Left lobe of liver (tissue), 2 donors: ENCODE measurements around the gene GPAT2. TPM values are rescaled to one million over a fixed set of nuclear protein-coding genes. Genes with fewer than 3 reads are reported as not detected.
"Not testable (repeated sequence)": the region's sequence is repeated elsewhere in the genome, so short reads cannot be mapped to it uniquely, and the experiment has no call there.

Experiments
- ATAC-seq: fragments of 200-7000 bp; cut with Tn5 transposase; one replicate; pipeline ENCODE4 v1.9.1; 2020; ENCODE audit warnings: mild to moderate bottlenecking, moderate library complexity
- DNase-seq: peaks from one replicate; pipeline ENCODE4 v3.0.0-alpha.2; 2020; ENCODE audit warnings: low spot score
- total RNA-seq: library from RNA; stranded (reverse); gene quantifications from one replicate; pipeline ENCODE4 v1.2.1, GENCODE V29; 2021
- donor health status: DM: no; HTN: no; CAD: no; lungs with moderate emphysema.
- donor health status: DM: no; HTN: yes; CAD: no.

The GPAT2 gene
- total RNA-seq, 1 donor from 2014 or later, result 1.3 TPM

DNA sequence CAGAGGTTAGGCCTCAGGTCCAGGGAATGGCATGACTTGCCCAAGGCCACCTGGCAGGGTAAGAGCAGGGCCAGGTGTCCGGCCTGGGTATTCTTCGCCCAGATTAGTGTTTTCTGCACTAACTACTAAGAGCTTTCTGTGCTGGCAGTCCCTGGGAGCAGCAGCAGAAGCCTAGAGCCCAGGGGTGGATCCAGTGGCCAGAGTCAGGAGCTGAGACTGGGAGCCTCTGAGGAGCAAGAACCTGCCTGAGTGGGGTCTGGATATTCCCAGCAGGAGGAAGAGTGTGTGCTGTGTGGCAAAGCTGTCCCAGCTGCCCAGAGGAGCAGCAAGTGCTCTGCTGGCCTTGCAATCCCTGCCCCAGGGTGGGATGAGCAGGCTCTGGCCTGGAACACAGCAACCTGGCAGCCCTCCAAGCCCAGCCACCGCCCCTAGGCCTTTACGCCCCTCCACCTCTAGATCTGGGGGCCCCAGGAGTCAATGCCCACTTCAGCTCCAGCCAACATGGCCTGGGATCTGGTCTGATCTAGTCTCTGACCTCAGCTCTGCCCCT lies 30.7 kb upstream of the GPAT2 start:
- DNase-seq (no peak), ATAC-seq (no peak)

DNA sequence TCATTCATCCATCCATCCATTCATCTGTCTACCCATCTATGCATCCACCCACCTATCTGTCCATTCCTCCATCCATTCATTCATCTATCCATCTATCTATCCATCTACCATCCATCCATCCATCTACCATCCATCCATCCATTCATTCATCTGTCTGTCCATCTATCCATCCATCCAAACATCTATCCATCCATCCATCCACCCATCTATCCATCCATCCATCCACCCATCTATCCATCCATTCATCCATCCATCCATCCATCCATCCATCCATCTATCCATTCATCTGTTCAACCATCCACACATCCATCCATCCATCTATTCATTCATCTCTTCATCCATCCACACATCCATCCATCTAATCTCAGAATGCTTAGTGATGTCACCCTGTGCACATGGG lies 30.0 kb upstream of the GPAT2 start:
- not testable (repeated sequence) for ATAC-seq, DNase-seq

DNA sequence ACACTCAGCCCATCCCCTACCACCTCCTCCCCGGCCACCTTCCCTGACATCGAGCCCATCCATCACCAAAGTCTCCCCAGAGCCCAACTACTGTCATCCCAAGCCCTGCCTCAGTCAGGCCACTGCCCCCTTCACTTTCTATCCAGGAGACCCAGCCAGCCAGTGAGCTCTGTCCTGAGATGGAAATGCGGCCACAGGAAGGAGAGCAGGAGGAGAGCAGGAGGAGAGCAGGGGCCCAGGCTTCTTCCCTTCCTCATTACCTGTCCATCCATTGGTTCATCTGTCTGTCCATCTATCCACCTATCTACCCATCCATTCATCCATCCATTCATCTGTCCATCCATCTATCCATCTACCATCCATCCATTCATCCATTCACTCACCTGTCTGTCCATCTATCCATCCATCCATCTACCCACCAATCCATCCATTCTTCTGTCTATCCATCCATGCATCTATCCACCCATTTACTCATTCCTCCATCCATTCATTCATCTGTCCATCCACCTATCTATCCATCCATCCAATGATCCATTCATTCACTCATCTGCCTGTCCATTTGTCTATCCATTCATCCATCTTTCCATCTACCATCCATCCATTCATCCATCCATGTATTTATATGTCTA lies 29.4 kb upstream of the GPAT2 start:
- not testable (repeated sequence) for DNase-seq, ATAC-seq

DNA sequence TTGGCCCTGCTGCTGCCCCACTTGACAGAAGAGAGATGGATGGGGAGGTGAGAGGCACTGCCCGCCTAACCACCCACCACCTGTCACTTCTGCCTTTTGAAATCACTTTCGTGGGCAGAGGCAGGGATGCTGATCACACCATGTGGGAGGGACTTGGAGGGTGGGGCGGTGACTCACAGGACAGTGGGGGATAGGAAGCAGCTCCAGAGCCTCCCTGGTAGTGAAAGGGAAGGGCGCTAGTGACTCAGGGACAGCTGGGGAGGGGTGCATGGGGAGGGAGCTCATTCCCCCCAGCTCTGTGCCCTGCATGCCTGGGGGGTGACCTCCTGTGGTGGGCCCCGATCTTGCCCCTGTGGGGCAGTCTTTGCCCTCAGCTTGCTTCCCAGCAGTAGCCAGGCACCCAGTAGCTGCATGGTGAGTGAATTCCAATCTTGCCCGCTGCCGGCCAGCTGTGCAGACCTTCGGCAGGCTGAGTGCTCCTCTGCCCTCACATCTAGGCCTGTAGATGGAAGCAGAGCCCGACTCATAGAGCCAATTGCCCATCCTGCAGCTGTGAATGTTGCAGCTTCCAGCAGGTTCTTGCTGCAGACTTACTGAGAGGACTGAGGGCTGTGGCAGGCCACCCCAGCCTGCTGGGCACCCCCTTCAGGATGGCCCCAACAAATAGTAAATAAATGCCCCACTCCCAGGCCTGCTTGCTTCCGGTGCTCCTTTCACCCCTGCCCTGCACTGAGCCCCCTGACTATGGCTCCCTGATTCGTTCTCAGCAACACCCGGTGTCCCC lies 28.6 kb upstream of the GPAT2 start:
- not testable (repeated sequence) for DNase-seq
- ATAC-seq, result peak; percentile 29

DNA sequence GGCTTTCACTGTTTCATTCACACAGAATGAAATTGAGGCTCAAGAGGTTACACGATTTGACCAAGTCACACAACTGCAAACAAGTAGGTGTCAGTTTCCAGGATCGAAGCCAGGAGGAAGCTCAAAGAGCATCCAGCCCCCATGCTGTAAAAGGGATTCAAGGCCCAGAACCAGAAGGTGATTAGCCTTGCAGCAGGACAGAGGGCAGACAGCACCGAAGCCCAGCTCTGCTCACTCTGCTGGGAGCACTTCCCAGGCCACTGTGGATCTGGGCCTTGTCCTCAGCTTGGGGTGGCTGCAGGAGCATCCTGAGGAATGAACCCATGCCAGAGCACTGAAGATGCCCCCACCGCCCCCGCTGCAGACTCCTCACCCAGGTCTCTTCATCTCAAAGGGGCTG lies 27.8 kb upstream of the GPAT2 start:
- not testable (repeated sequence) for ATAC-seq, DNase-seq

DNA sequence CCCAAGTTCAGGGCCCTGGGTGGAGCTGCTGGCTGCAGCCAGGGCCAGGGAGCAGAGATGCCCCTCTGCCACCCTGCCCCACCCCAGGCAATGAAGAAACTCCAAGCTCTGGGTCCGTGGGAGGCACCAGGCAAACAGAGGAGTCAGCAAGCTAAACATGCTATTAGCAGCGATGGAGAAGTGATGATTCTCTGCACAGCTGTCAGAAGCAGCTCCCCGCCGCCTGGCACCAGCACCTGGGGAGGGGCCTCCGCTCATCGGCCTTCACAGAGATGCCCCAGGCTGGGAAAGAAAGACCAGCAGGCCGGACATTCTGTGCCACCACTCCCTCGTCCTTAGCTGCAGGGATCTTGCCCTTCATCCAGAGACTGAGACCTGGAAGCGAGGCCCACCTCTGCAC lies 27.2 kb upstream of the GPAT2 start:
- DNase-seq, ATAC-seq: not testable (repeated sequence)

DNA sequence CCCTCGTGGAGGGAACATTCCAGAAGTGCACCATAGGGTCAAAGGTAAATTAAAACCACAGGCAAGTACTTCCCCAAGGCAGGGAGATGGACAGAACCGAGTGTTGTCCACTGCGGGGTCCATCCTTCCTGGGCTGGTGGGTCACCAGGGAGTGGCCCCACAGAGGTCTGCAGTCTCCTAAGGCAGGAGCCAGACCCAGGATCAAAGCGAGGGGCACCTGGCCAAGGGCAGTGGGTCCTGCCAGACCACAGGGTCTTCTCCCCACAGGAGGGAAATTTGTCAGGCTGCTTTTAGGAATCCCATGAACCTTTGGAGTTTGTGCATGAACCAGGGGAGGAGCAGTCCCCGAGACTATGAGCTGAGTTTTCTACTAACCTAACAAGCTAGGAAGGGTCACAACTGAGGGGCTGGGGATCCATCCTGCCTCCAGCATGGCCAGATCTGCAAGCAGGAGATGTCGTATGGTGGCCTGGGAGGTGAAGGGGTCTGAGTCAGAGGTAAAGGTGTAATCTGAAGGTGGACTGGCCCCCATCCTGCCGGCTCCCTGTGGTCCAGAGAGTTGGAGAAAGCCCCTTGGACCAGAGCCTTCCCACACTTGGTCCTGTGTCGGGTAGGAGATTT lies 26.6 kb upstream of the GPAT2 start:
- not testable (repeated sequence) for ATAC-seq, DNase-seq

DNA sequence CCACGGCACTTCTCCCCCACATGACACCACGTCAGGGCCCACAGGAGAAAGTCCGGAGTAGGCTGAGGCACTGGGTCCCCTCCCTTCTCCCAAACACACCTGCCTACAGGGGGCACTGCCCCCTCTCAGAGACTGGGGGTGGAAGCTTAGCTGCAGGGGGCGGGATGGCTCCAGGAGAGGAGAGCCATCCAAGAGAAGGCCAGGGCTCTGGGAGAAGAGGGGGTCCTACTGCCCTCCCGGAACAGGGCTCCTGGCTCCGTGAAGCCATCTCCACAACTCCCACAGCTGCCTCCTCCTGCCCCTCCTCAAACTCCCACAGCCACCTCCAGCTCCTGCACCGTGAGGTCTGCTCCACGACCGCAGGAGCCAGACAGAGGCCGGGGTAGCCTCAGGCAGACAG lies 25.6 kb upstream of the GPAT2 start:
- not testable (repeated sequence) for ATAC-seq, DNase-seq

DNA sequence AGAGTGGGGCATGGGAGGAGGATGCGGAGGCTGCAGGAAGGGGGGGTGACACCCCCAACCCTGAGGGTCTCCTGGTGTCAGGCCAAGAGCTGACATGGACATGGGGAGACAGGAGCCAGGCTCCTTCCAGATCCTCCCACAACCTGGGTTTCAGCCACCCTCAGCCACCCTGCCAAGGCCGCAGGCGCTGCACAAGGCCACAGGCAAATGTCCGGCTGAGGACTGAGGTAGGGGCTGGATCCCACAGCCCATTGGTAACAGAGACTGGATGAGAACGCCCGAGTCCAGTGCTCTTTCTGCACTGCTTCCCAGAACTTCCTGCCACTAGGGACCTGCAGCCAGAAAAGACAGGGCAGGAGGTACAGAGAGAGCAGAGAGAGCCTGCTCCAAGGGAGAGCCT lies 24.7 kb upstream of the GPAT2 start:
- DNase-seq, ATAC-seq: not testable (repeated sequence)

DNA sequence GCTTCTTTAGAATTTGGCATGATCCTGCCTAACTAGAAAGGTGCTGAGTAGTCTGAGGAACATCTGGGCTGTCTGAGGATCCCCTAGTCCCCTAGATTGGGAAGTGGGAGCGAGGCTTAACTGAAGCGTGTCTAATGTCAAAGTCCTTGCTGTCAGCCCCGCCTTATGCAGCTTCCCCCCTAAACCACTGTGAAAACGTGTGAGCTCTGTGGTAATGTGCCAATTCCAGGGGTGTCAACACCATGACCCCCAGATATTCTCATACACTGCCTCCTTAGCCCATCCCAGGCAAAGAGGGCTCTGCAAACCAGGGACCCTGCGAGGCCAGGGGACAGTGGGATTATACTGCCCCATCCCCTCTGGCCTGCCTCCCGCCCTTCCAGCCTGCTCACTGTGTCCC lies 21.1 kb upstream of the GPAT2 start:
- ATAC-seq, DNase-seq: not testable (repeated sequence)

DNA sequence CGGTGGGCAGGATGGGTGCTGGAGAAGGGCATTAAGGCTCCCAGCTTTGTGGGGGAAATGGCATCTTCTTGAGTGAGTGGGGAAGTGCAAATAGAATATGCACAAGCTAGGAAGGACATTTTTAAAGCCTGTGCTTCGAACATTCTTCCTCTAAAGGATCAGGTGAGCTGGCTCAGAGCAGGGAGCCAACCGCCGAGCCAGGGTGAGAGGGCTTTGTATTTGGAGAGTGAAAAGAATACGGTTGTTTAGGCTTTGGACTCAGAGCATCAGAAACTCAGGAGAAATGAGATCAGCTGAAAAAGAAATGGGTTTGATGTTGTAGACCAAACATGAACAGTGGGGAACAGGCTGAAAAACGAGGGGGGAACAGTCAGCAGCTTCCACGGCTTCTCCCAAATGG lies 19.8 kb upstream of the GPAT2 start:
- DNase-seq, ATAC-seq: not testable (repeated sequence)

DNA sequence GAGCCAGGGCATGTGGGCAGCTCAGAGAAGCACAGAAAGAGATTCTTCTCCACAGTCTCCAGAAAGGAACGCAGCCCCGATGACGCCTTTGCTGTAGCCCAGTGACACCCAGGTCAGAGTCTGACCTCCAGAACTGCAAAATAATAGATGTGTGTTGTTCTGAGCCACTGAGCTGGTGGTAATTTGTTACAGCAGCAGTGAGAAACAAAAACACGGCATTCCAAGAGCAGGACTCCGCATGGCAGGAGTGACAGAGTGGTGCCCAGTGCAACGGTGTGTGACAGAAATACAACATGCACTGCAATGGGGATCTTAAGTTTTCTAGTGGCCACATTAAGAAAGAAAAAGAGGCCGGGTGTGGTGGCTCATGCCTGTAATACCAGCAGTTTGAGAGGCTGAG lies 18.7 kb upstream of the GPAT2 start:
- DNase-seq, ATAC-seq: not testable (repeated sequence)

DNA sequence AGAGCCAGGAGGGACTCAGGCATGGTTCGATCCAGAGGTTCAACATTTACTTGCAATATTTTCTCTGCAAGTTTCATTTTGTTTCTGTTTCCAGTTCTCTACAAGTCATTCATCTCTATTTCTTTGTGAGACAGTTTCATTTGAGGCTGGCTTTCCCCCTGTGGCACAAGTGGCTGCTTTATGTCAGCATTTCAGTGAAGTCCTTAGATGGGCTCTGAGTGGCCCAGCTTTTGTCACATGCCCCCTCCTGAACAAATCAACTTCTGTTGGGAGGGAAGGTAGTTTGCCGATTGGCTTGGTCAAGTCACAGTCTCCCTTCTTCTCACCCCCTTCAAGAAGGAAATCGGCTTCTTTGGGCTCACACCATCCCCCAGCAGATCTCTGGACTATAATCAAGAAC lies 17.9 kb upstream of the GPAT2 start:
- not testable (repeated sequence) for DNase-seq, ATAC-seq

DNA sequence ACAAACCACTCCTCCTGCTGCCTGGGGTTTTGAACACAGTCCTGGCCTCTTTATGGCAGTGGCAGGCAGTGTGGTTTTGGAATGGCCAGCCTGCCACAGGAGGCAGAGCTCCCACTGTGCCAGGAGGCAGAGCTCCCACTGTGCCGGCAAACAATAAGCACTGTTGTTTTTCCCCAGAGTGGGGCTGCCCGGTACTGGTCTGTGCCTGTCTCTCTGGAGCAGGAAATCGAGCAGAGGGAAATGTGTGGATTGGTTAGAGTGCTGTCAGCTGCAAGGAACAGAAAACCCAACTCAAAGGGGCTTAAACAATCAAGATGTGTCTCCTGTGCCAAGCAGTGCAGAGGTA lies 15.2 kb upstream of the GPAT2 start:
- not testable (repeated sequence) for ATAC-seq, DNase-seq

DNA sequence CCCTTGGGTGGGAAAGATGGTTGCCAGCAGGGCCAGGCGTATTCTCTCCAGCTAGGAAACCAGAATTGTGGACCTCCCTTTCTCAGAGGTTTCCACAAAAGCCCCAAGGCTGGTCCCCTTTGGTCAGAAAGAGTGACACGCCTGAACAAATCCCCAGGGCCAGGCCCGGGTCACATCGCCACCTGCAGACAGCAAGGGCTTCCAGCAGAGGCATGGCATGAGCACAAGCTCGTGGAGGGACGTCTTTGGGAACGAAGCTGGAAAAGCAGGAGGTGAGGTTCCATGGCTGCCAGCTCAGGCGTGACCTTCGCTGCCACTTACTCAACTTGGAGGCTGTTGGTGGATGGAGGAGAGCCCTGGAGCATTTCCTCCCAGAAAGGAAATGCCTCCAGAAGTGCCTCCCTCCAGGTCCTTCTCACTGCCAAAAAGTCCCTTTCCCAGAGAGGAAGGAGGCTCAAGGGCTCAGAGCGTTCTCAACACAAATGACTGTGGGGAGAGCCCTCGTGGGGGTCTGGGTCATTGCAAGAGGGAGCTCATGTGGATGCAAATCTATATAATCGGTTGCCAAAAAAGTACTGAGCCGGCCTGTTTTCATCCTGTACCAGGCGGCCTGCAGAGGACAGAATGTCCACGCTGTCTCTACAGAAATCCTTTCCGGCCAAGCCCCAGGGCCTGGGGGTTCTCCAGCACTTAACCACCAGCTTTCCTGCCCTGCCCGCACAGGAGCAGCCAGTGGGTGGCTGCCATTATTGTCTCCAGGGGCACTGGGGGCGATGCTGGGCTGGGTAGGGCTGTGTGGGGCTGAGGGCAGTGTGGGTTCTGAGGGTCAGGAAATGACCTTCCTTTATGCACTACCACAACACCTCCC lies 14.6 kb upstream of the GPAT2 start:
- ATAC-seq, DNase-seq: not testable (repeated sequence)

DNA sequence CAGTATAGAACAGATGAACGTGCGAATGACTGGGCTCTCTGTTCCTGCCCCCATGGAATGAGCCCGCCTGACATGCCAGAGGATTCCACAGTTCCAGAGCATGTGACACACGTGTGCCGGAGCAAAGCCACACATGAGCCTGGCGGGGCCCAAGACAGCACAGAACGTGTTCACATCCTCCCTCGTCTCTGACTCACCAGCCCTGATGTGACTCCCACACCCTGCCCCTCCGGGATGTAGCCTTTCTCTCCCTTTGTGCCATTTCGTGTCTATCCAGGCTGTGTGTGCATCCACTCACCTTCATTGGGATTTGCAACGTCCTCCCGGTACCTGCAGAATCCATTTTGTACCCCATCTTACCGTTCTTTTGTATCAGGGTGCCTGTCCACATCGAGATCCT lies 838 bp upstream of the GPAT2 start:
- DNase-seq, ATAC-seq: not testable (repeated sequence)

DNA sequence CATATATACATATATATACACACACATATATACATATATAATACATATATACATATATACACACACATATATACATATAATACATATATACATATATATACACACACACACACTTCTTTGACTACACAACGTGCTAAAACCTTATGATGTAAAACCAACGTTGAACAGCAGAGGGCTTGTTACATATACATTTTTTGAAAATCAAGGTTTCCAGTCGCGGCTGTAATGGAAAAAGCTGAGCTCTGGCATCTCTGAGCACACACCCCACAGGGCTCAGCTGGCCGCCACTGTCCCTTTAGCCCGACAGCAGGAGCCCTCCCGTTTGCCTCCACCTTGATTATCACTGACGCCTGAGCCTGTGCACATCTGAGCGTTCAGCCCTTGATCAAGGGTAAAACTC lies 719 bp downstream of the GPAT2 start:
- peak; percentile 24 for ATAC-seq
- DNase-seq, result not testable (repeated sequence)

DNA sequence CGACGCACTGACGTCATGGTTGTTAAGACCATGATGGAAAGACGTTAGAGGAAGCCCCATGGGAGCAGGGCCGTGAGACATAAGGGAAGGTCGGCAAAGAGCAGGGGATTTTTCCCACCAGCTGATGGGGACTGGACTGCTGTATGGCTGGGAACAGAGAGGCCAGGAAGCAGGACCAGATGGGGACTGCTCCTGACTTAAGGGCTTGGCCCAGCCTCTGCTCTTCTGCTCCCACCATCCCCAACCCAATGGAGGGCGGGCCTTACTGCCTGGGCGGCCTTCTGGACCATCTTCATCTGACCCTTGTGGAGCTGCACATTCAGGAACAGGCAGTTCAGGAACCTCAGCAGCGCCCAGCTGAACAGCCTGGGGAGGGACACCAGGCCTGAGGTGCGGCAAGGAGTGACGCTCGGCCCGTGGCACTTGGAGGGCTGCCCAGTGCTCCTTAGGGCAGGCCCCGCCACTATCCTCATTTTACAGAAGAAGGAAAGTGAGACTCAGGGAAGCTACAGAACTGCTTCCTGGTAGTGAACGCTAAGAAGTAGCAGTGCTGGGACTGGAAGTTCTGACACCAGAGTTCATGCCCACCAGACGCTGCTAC lies 6.9 kb downstream of the GPAT2 start:
- DNase-seq, ATAC-seq: not testable (repeated sequence)

DNA sequence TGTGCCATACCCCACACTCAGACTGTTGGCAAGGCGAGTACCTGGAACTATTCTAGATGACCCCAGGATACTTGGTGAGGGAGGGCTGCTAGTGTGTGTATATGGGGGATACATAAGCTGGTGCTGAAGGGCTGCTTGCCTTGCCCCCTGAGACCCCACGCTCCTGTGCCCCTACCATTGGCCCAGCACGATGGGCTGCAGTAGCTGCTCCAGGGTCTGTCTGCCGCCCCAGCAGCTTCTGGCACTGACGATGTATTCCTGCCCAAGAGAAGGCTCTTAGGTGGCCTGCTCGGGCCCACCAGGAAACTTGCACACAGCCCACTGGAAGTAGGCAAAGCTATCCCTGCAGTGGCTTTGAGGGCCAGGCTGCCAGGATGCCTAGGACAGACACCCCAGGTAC lies 9.0 kb downstream of the GPAT2 start:
- not testable (repeated sequence) for ATAC-seq, DNase-seq

DNA sequence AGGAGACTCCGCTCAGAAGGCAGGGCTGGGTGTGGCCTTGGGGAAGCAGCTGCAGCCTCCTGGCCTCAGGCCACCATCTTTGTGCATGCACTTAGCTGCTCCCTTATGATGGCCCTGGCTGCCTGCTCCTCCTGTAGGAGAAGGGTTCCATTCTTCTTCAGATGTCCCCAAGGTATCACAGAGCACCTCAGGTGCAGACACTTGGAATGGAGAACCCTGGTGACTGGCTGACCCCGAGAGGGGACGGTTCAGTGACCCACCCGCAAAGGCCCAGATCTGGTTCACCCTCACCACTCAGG lies 9.6 kb downstream of the GPAT2 start:
- DNase-seq (no peak), ATAC-seq (no peak)
